Measurements from ENCODE around the gene ZBTB7C.

ZBTB7C gene

DNA sequence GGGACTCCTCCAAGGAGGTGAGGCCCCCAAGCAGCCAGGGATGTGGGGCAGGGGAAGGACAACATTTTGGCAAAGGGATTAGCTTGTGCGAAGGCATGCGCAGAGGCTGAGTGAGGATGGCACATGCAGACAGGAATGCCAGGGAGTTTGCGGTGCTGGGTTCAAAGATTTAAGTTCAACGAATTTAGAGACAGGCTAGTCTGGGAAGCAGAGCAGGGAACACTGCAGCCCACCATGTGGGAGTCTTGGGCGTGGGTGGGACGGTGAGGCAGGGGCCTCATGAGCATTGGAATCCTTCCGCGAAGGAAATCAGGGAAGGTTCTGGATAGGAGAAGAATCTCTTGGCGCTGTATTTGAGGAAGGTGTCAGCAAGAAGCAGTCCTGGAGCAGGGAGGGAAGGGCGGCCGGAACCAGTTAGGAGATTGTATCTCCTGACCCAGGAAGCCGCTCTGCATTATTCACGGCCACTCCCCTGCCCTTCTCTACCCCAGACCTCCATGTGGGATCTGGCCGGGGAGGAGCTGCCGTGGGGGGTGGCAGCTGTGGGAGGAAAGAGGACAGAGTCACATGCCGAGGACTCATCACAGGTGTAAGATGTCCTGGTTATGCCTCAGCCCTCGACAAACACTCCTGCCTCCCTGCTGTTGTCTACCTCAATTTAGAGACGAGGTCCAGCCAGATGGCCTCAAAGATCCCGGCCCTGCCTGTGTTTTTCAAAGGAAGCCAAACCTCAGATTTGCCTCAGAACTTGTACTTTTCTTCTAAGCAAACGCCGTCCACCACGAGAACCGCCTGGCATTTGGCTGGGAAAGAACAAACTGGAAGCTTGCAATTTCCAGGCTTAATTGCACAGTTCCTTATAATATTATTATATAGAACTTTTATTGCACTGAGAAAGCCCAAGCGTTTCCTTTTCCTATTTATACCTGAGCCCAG, 355.0 kb downstream of the ZBTB7C start:
- H4K20me1 ChIP-seq (ENCODE audit: insufficient read depth, low read length, poor library complexity, severe bottlenecking): no peaks in the 10 kb centered on the region
- TF ChIP-seq, protein P1, sequence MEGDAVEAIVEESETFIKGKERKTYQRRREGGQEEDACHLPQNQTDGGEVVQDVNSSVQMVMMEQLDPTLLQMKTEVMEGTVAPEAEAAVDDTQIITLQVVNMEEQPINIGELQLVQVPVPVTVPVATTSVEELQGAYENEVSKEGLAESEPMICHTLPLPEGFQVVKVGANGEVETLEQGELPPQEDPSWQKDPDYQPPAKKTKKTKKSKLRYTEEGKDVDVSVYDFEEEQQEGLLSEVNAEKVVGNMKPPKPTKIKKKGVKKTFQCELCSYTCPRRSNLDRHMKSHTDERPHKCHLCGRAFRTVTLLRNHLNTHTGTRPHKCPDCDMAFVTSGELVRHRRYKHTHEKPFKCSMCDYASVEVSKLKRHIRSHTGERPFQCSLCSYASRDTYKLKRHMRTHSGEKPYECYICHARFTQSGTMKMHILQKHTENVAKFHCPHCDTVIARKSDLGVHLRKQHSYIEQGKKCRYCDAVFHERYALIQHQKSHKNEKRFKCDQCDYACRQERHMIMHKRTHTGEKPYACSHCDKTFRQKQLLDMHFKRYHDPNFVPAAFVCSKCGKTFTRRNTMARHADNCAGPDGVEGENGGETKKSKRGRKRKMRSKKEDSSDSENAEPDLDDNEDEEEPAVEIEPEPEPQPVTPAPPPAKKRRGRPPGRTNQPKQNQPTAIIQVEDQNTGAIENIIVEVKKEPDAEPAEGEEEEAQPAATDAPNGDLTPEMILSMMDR (conservative IDR thresholded peaks at IDR 0.05; ENCODE audit: low read length): no peak
- TF ChIP-seq EZH2phosphoT487 (IDR thresholded peaks at IDR 0.05; ENCODE audit: borderline replicate concordance): no peak
- no peaks in the 10 kb centered on the region for H3K79me2 ChIP-seq (ENCODE audit: insufficient read depth, low read length)
- no peaks in the 10 kb centered on the region for H3K27me3 ChIP-seq (ENCODE audit: insufficient read depth, low read length, poor library complexity, severe bottlenecking)
- no peak overlapping the region for H3K4me2 ChIP-seq (ENCODE audit: low read depth, low read length, poor library complexity, severe bottlenecking)
- no peak overlapping the region for H3K4me3 ChIP-seq (ENCODE audit: low read length, poor library complexity, severe bottlenecking)
- H3K4me1 ChIP-seq (ENCODE audit: insufficient read depth, low read length, poor library complexity, severe bottlenecking): no peaks in the 10 kb centered on the region
- no peak overlapping the region for H2AFZ ChIP-seq (ENCODE audit: low read length)
- no peaks in the 10 kb centered on the region for H3K9me3 ChIP-seq (ENCODE audit: insufficient read depth, low read depth, low read length)
- H3K36me3 ChIP-seq (ENCODE audit: insufficient read depth, low read length): no peaks in the 10 kb centered on the region
- no peak overlapping the region for H3K9ac ChIP-seq (ENCODE audit: low read depth, low read length, poor library complexity, severe bottlenecking)
- H3K9me2 ChIP-seq (replicated peaks; ENCODE audit: low read depth, low read length): no peaks in the 10 kb centered on the region
- H3F3A ChIP-seq (ENCODE audit: low read depth): no peaks in the 10 kb centered on the region

- Histone ChIP-seq H3K36me3 (ENCODE audit: insufficient read depth, low read length) (no peaks in the 10 kb centered on the region), H3K27me3 (ENCODE audit: insufficient read depth, low read length, poor library complexity, severe bottlenecking) (no peaks in the 10 kb centered on the region), H3K79me2 (ENCODE audit: insufficient read depth, low read length) (no peaks in the 10 kb centered on the region), H4K20me1 (ENCODE audit: insufficient read depth, low read length, poor library complexity, severe bottlenecking) (no peaks in the 10 kb centered on the region), H3K4me3 (ENCODE audit: low read length, poor library complexity, severe bottlenecking) (no peak overlapping the region), H3K9ac (ENCODE audit: low read depth, low read length, poor library complexity, severe bottlenecking) (no peak overlapping the region), H3K9me3 (ENCODE audit: insufficient read depth, low read depth, low read length) (no peaks in the 10 kb centered on the region), H2AFZ (ENCODE audit: low read length) (no peak overlapping the region), H3K4me2 (ENCODE audit: low read depth, low read length, poor library complexity, severe bottlenecking) (no peak overlapping the region), H3F3A (ENCODE audit: low read depth) (no peaks in the 10 kb centered on the region), H3K4me1 (ENCODE audit: insufficient read depth, low read length, poor library complexity, severe bottlenecking) (no peaks in the 10 kb centered on the region), H3K9me2 (replicated peaks; ENCODE audit: low read depth, low read length) (no peaks in the 10 kb centered on the region)
- no peak for TF ChIP-seq EZH2phosphoT487 (IDR thresholded peaks at IDR 0.05; ENCODE audit: borderline replicate concordance)
- TF ChIP-seq, protein P1 (conservative IDR thresholded peaks at IDR 0.05; ENCODE audit: low read length): no peak
Observed at GRCh38 chr18:48052842-48053241, 356.3 kb downstream of the ZBTB7C start.

DNA sequence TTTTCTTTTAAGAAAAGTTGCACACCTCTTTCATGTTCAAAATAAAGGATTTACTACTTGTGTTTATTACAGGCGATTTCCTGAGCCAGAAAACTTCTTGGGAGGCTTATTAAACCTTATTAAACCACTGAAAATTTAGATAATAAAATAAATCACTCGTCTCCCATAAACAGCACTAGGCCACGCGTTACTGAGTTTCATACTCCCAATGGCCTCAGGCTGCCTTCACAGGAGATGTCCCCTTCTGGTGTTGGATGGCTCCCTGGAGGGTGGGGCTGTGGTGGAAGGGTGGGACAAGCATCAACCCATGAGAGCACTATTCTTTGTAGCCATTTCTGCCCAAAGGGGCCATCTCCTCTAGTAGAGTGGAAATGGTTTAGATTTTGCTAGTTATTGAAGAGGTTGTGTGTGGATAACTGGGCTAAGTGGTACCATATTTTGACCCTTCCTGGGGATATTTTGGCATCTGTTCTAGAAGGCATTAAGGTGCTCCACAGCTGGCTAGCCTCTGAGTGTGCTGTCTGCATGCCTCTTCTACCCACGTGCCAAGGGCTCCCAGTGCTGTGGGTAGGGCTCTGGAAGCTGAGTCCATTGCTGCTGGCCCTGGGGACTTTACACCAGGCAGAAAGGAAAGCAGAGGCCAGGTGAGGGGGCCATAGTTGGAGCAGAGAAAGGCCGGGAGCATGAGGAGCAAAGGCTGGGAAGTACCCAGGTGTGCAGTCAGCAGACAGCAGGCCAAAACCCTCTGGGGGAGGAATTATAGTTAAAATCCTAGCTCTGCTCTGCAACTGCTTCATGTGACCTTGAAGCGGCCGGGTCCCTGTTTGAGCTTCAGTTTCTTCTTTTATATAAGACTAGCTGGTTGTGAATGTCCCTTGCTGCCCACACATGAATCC, 357.0 kb downstream of the ZBTB7C start:
- no peaks in the 10 kb centered on the region for H3K36me3 ChIP-seq (ENCODE audit: insufficient read depth, low read length)
- TF ChIP-seq EZH2phosphoT487 (IDR thresholded peaks at IDR 0.05; ENCODE audit: borderline replicate concordance): no peak
- TF ChIP-seq, protein P1 (conservative IDR thresholded peaks at IDR 0.05; ENCODE audit: low read length): no peak

More for the DNA sequence above, 357.0 kb downstream of the ZBTB7C start:
- Histone ChIP-seq H3K9ac (ENCODE audit: low read depth, low read length, poor library complexity, severe bottlenecking) (no peak overlapping the region), H3F3A (ENCODE audit: low read depth) (no peaks in the 10 kb centered on the region), H4K20me1 (ENCODE audit: insufficient read depth, low read length, poor library complexity, severe bottlenecking) (no peaks in the 10 kb centered on the region), H3K9me2 (replicated peaks; ENCODE audit: low read depth, low read length) (no peaks in the 10 kb centered on the region), H3K9me3 (ENCODE audit: insufficient read depth, low read depth, low read length) (no peaks in the 10 kb centered on the region), H3K4me1 (ENCODE audit: insufficient read depth, low read length, poor library complexity, severe bottlenecking) (no peaks in the 10 kb centered on the region), H2AFZ (ENCODE audit: low read length) (no peak overlapping the region), H3K79me2 (ENCODE audit: insufficient read depth, low read length) (no peaks in the 10 kb centered on the region), H3K4me2 (ENCODE audit: low read depth, low read length, poor library complexity, severe bottlenecking) (no peak overlapping the region), H3K27me3 (ENCODE audit: insufficient read depth, low read length, poor library complexity, severe bottlenecking) (no peaks in the 10 kb centered on the region), H3K4me3 (ENCODE audit: low read length, poor library complexity, severe bottlenecking) (no peak overlapping the region)

Measured in Loucy (cell line).